Neural crest cell (in vitro differentiated cells): ENCODE data around the gene PRKN. TPM values are rescaled to one million over a fixed set of nuclear protein-coding genes. Genes with fewer than 3 reads are reported as not detected.

ENCODE experiments used
- DNase-seq: peaks from one replicate; pipeline ENCODE4 v3.0.0; 2021; ENCODE audit warnings: low read depth, mixed read lengths, low spot score
- H3K27ac Mint-ChIP-seq: one replicate; pipeline ENCODE4 v1.8.0; 2021; ENCODE audit warnings: mild to moderate bottlenecking, mixed read lengths; ENCODE audit not compliant: unreplicated experiment
- H3K27me3 Mint-ChIP-seq: 2 replicates; pipeline ENCODE4 v1.8.0; 2021; ENCODE audit warnings: low read depth, mild to moderate bottlenecking, mixed read lengths
- H3K36me3 Mint-ChIP-seq: 2 replicates; pipeline ENCODE4 v1.8.0; 2021; ENCODE audit warnings: low read depth, mild to moderate bottlenecking, mixed read lengths
- H3K4me1 Mint-ChIP-seq: 2 replicates; pipeline ENCODE4 v1.8.0; 2021; ENCODE audit warnings: mixed read lengths
- H3K4me3 Mint-ChIP-seq: one replicate; pipeline ENCODE4 v1.8.0; 2021; ENCODE audit warnings: mild to moderate bottlenecking, mixed read lengths
- H3K9me3 Mint-ChIP-seq: 2 replicates; pipeline ENCODE4 v1.8.0; 2021; ENCODE audit warnings: mixed read lengths
- total RNA-seq: library from RNA; stranded (reverse); gene quantifications from 2 replicates; pipeline ENCODE4 v1.2.1, GENCODE V29; 2021
- TF ChIP-seq, protein P1 (sequence below): fragments of 200-600 bp; sonication (generic); conservative IDR thresholded peaks from 2 replicates; pipeline ENCODE4 v1.5.0; 2021; ENCODE audit warnings: antibody characterized with exemption, mild to moderate bottlenecking

The PRKN gene
- total RNA-seq, 1 donor from 2014 or later: 3.2 TPM

DNA sequence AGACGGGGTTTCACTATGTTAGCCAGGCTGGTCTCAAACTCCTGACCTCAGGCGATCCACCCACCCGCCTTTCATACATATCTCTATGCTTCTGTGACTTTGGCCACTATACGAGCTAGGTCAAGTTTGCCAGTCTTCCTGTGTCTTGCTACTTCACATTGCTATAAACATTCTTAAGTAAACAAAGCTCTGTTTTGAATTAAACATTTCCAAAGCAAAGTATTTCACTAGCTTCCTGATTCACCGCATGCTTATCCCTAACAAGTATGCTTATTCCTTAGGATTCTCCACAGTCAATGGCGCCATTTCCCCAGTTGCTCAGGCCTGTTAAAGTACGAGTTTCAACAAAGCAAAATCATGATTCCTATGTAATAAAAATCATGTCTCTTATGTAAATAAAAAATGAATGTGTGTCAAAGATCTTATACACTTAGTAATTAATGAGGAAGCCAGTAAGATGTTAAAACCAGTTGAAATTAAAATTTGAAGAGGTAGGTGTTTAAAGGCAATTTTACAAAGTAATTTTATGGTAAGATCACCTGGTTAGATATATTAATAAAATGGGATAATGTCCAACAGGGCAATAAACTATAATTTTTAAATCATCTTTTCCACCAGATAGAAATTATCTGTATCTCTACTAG lies 88.5 kb downstream of the PRKN start:
- Mint-ChIP-seq H3K9me3 (peaks cover 3% of the 10 kb centered on the region), H3K4me1 (peaks cover 7% of the 10 kb centered on the region), H3K27me3 (no peaks in the 10 kb centered on the region), H3K27ac (no peak overlapping the region), H3K4me3 (no peak overlapping the region), H3K36me3 (no peaks in the 10 kb centered on the region)
- no peak for DNase-seq
- TF ChIP-seq, protein P1, sequence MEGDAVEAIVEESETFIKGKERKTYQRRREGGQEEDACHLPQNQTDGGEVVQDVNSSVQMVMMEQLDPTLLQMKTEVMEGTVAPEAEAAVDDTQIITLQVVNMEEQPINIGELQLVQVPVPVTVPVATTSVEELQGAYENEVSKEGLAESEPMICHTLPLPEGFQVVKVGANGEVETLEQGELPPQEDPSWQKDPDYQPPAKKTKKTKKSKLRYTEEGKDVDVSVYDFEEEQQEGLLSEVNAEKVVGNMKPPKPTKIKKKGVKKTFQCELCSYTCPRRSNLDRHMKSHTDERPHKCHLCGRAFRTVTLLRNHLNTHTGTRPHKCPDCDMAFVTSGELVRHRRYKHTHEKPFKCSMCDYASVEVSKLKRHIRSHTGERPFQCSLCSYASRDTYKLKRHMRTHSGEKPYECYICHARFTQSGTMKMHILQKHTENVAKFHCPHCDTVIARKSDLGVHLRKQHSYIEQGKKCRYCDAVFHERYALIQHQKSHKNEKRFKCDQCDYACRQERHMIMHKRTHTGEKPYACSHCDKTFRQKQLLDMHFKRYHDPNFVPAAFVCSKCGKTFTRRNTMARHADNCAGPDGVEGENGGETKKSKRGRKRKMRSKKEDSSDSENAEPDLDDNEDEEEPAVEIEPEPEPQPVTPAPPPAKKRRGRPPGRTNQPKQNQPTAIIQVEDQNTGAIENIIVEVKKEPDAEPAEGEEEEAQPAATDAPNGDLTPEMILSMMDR: no peak

DNA sequence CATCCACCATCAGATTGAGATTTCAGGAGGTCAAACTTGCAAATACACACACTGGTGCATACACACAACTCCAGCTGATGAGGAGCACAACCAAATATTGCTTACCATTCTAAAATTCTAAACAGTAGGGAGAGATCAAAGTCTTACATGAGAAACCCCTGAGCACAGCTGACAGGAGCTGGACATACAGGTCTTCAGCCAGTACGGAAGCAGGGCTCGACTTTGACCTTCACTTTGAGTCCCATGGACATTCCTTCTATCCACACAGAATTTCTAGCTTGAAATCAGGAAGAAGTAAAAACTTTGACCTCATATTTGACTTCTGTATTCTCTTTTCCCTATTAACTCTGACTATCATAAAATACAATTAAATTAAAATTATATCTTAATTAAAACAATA lies 90.2 kb downstream of the PRKN start:
- Mint-ChIP-seq H3K27ac (no peak overlapping the region), H3K4me3 (no peak overlapping the region), H3K4me1 (peaks cover 7% of the 10 kb centered on the region), H3K9me3 (peaks cover 4% of the 10 kb centered on the region), H3K36me3 (no peaks in the 10 kb centered on the region), H3K27me3 (no peaks in the 10 kb centered on the region)
- no peak for DNase-seq
- TF ChIP-seq, protein P1: no peak

DNA sequence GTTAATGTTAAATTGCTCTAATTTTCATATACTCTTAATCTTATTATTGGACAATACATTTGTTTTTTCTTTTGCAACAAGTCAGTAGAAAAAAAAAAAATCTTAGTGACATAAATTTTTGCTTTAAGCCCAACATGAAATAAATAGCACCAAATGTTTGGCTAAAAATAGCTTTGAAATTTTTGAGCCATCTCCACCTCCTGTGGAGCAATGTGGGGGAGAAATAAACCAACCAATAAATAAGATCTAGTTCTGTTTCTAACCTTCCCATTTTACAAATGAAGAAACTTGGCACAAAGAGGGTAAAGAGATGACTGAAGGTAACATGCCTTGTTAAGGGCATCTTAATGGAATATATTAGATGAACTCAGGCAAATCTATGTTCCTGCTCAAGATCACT lies 91.4 kb downstream of the PRKN start:
- Mint-ChIP-seq H3K4me3 (no peak overlapping the region), H3K27ac (peak overlapping the region; percentile 14), H3K9me3 (peaks cover 10% of the 10 kb centered on the region), H3K36me3 (no peaks in the 10 kb centered on the region), H3K27me3 (no peaks in the 10 kb centered on the region), H3K4me1 (peaks cover 7% of the 10 kb centered on the region)
- TF ChIP-seq, protein P1: no peak
- no peak for DNase-seq

DNA sequence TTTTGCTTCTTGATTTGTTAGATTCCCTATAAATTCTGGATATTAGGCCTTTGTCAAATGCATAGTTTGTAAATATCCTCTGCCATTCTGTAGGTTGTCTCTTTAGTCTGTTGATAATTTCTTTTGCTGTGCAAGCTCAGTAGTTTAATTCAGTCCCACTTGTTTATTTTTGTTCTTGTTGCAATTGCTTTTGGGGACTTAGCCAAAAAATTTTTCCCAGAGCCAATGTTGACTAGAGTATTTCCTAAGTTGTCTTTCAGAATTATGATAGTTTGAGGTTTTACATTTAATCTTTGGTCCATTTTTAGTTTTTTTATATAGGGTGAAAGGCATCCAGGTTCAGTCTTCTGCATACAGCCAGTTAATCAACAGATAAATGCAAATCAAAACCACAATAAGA lies 96.0 kb downstream of the PRKN start:
- peaks cover 17% of the 10 kb centered on the region for H3K9me3 Mint-ChIP-seq
- H3K27ac Mint-ChIP-seq: no peak overlapping the region
- no peak for DNase-seq
- TF ChIP-seq, protein P1: no peak
- H3K27me3 Mint-ChIP-seq: no peaks in the 10 kb centered on the region
- no peak overlapping the region for H3K4me3 Mint-ChIP-seq
- H3K36me3 Mint-ChIP-seq: peaks cover 3% of the 10 kb centered on the region
- no peaks in the 10 kb centered on the region for H3K4me1 Mint-ChIP-seq

DNA sequence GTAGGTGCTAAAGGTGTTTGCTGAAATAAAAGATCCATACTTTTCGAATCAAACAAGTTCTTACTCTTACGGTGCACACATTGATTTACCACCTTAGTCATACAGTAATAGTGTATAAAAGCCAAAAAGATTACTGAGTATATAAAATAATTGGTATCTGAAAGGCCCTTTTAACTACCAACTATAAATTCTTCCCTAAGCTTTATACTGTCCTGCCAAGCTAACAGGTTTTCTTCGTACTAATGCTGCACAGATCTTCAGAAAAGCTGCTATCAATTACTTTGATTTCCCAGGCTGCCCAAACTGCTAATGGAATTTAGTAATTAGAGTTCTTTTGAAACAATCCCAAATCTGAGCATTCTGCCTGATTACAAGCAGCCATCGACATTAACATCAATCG lies 97.5 kb downstream of the PRKN start:
- H3K4me1 Mint-ChIP-seq: no peaks in the 10 kb centered on the region
- H3K4me3 Mint-ChIP-seq: no peak overlapping the region
- no peak for DNase-seq
- peaks cover 15% of the 10 kb centered on the region for H3K9me3 Mint-ChIP-seq
- TF ChIP-seq, protein P1: no peak
- H3K27me3 Mint-ChIP-seq: no peaks in the 10 kb centered on the region
- H3K27ac Mint-ChIP-seq: no peak overlapping the region
- H3K36me3 Mint-ChIP-seq: peaks cover 3% of the 10 kb centered on the region
